Left lobe of liver (tissue), 2 donors: ENCODE results near the gene PITX1. TPM values are rescaled to one million over a fixed set of nuclear protein-coding genes. Genes with fewer than 3 reads are reported as not detected.

Experiments
- ATAC-seq: fragments of 200-7000 bp; cut with Tn5 transposase; one replicate; pipeline ENCODE4 v1.9.1; 2020; ENCODE audit warnings: mild to moderate bottlenecking, moderate library complexity
- DNase-seq: peaks from one replicate; pipeline ENCODE4 v3.0.0-alpha.2; 2020; ENCODE audit warnings: low spot score
- total RNA-seq: library from RNA; stranded (reverse); gene quantifications from one replicate; pipeline ENCODE4 v1.2.1, GENCODE V29; 2021
- donor health status: DM: no; HTN: no; CAD: no; lungs with moderate emphysema.
- donor health status: DM: no; HTN: yes; CAD: no.

PITX1 gene
- total RNA-seq, 1 donor from 2014 or later: 0.40 TPM

- ATAC-seq (no peak), DNase-seq (no peak)
Observed at GRCh38 chr5:135062216-135063055, 28.4 kb upstream of the PITX1 start.

- ATAC-seq (no peak), DNase-seq (no peak)
Observed at GRCh38 chr5:135061001-135061400, 27.0 kb upstream of the PITX1 start.

GRCh38 chr5:135060021-135060420 lies 26.0 kb upstream of the PITX1 start:
- no peak for ATAC-seq
- DNase-seq: no peak

- DNase-seq (no peak), ATAC-seq (no peak)
Observed at GRCh38 chr5:135059000-135059923, 25.2 kb upstream of the PITX1 start.

GRCh38 chr5:135058331-135058732 lies 24.3 kb upstream of the PITX1 start:
- ATAC-seq (no peak), DNase-seq (no peak)

GRCh38 chr5:135057233-135057632 lies 23.2 kb upstream of the PITX1 start:
- ATAC-seq: no peak
- DNase-seq: no peak

GRCh38 chr5:135056316-135057030 lies 22.4 kb upstream of the PITX1 start:
- ATAC-seq (no peak), DNase-seq (no peak)

- ATAC-seq: no peak
- no peak for DNase-seq
Observed at GRCh38 chr5:135055396-135055795, 21.4 kb upstream of the PITX1 start.

- DNase-seq (no peak), ATAC-seq (no peak)
Observed at GRCh38 chr5:135054546-135054945, 20.5 kb upstream of the PITX1 start.

- no peak for ATAC-seq
- DNase-seq: no peak
Observed at GRCh38 chr5:135053989-135054388, 20.0 kb upstream of the PITX1 start.

- DNase-seq (no peak), ATAC-seq (no peak)
Observed at GRCh38 chr5:135053278-135053677, 19.2 kb upstream of the PITX1 start.

- ATAC-seq (no peak), DNase-seq (no peak)
Observed at GRCh38 chr5:135052511-135053145, 18.6 kb upstream of the PITX1 start.

- ATAC-seq (no peak), DNase-seq (no peak)
Observed at GRCh38 chr5:135051872-135052271, 17.8 kb upstream of the PITX1 start.

GRCh38 chr5:135051399-135051798 lies 17.4 kb upstream of the PITX1 start:
- DNase-seq (no peak), ATAC-seq (no peak)

- ATAC-seq (no peak), DNase-seq (no peak)
Observed at GRCh38 chr5:135050244-135050767, 16.3 kb upstream of the PITX1 start.

GRCh38 chr5:135048930-135049329 lies 14.9 kb upstream of the PITX1 start:
- ATAC-seq (no peak), DNase-seq (no peak)

GRCh38 chr5:135048286-135048685 lies 14.3 kb upstream of the PITX1 start:
- ATAC-seq (no peak), DNase-seq (no peak)

- DNase-seq (no peak), ATAC-seq (no peak)
Observed at GRCh38 chr5:135047347-135047695, 13.3 kb upstream of the PITX1 start.

- DNase-seq (no peak), ATAC-seq (no peak)
Observed at GRCh38 chr5:135046661-135047346, 12.8 kb upstream of the PITX1 start.

GRCh38 chr5:135045488-135045887 lies 11.5 kb upstream of the PITX1 start:
- DNase-seq (no peak), ATAC-seq (no peak)
